Astrocyte of the cerebellum (primary cell): Measurements from ENCODE around the gene STX10.

Experiments used
- DNase-seq: peaks from one replicate; pipeline ENCODE4 v3.0.0-alpha.2; 2011; ENCODE audit warnings: low read depth
- H3K4me3 ChIP-seq: 2 replicates; pipeline ENCODE4 v1.5.1; 2011; ENCODE audit warnings: mild to moderate bottlenecking, low read depth, low read length, moderate library complexity
- in situ Hi-C: cut with HindIII; loops from 2 replicates; pipeline ENCODE4 v1.10.0; 2017; ENCODE audit warnings: low sequenced_read_pairs
- TF ChIP-seq, protein P1 (sequence below): IDR thresholded peaks from 2 replicates; pipeline ENCODE4 v1.5.1; 2012; ENCODE audit warnings: low read length, low read depth, moderate library complexity, mild to moderate bottlenecking; ENCODE audit errors: missing control alignments

Gene STX10

DNA sequence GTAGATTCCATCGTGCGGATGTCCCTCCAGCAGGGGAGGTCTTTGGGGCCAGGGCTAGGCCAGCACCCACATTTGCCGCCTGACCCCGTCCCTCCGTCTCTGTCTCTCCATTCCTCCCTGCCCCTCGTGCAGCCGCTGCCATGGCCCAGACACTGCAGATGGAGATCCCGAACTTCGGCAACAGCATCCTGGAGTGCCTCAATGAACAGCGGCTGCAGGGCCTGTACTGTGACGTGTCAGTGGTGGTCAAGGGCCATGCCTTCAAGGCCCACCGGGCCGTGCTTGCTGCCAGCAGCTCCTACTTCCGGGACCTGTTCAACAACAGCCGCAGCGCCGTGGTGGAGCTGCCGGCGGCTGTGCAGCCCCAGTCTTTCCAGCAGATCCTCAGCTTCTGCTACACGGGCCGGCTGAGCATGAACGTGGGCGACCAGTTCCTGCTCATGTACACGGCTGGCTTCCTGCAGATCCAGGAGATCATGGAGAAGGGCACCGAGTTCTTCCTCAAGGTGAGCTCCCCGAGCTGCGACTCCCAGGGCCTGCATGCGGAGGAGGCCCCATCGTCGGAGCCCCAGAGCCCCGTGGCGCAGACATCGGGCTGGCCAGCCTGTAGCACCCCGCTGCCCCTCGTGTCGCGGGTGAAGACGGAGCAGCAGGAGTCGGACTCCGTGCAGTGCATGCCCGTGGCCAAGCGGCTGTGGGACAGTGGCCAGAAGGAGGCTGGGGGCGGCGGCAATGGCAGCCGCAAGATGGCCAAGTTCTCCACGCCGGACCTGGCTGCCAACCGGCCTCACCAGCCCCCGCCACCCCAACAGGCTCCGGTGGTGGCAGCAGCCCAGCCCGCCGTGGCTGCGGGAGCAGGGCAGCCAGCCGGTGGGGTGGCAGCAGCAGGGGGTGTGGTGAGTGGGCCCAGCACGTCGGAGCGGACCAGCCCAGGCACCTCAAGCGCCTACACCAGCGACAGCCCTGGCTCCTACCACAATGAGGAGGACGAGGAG, 14.8 kb downstream of the STX10 start:
- no peak overlapping the region for H3K4me3 ChIP-seq
- TF ChIP-seq, protein P1, sequence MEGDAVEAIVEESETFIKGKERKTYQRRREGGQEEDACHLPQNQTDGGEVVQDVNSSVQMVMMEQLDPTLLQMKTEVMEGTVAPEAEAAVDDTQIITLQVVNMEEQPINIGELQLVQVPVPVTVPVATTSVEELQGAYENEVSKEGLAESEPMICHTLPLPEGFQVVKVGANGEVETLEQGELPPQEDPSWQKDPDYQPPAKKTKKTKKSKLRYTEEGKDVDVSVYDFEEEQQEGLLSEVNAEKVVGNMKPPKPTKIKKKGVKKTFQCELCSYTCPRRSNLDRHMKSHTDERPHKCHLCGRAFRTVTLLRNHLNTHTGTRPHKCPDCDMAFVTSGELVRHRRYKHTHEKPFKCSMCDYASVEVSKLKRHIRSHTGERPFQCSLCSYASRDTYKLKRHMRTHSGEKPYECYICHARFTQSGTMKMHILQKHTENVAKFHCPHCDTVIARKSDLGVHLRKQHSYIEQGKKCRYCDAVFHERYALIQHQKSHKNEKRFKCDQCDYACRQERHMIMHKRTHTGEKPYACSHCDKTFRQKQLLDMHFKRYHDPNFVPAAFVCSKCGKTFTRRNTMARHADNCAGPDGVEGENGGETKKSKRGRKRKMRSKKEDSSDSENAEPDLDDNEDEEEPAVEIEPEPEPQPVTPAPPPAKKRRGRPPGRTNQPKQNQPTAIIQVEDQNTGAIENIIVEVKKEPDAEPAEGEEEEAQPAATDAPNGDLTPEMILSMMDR = no peak
- no peak for DNase-seq
- in situ Hi-C loops = no loop called here

DNA sequence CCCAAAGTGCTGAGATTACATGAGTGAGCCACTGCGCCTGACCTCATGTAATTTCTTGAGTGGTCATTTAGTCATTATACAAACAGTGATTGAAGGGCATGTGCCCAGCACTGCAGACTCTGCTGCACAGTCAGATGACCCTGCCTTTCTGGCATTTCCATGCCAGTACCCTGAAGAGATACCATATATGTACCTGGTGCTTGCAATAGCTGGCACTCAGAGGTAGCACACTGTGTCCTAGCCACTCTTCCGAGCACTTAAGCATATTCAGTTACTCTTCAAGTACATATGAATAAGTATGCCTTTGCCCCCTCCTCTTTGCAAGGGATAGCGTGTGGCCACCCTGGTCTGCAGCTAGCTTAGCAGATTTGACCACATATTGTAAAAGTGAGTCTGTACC, 15.5 kb downstream of the STX10 start:
- DNase-seq = no peak
- no peak overlapping the region for H3K4me3 ChIP-seq
- TF ChIP-seq, protein P1 = no peak
- in situ Hi-C loops = no loop called here

DNA sequence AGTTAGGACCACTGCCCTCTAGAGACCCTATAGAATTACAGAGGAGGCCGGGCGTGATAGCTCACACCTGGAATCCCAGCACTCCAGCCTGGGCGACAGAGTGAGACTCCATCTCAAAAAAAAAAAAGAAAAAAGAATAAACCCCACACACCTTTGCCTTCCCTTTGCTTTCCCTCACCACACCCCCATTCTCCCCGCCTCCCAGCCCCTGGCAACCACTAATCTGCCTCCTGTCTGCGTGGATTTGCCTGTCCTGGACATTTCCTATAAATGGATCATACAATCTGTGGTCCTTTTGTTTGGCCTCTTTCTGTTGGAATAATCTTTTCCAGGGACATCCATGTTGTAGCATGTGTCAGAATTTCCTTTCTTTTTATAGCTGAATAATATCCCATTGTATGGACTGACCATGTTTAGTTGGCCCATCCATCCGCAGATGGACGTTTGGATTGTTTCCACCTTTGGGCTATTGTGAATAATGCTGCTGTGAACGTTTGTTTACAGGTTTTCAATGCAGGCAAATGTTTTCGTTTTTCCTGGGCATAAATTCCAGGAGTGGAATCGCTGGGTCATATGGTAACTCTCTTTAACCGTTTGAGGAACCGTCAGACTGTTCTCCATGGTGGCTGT, 16.8 kb downstream of the STX10 start:
- TF ChIP-seq, protein P1 = no peak
- no peak for DNase-seq
- H3K4me3 ChIP-seq = no peak overlapping the region
- in situ Hi-C loops = no loop called here

DNA sequence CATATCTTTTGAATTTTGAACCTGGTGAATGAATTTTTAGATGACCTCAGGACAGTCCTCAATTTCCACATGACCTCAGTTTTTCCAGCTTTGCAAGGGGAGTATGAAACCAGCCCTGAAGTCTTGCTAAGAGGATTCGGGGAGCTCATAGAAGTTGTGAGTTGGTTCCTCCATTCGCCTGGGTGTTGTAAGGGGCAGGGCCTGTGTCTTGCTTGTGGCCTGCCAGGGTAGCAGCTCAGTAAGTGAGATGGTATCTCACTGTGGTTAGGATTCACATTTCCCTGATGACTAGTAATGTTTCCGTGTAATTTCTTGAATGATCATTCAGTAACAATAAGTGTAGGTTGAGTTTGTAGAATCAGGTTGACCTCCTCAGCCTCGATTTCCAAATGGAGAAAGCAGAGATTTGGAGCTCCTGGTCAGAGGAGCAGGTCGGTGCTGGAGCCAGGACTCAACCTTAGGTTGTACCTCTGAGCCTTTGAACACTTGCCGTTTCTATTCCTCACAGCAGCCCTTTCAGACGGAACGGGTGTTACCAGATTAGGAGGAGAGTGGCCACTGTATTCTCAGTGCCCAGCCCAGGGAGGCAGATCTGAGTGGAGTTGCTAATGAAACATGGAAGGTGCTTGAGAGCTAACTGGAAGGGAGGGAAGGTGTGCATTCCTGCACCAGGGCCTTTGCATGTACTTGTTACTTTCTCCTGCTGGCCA, 17.5 kb downstream of the STX10 start:
- H3K4me3 ChIP-seq = no peak overlapping the region
- in situ Hi-C loops = no loop called here
- DNase-seq = no peak
- TF ChIP-seq, protein P1 = no peak

DNA sequence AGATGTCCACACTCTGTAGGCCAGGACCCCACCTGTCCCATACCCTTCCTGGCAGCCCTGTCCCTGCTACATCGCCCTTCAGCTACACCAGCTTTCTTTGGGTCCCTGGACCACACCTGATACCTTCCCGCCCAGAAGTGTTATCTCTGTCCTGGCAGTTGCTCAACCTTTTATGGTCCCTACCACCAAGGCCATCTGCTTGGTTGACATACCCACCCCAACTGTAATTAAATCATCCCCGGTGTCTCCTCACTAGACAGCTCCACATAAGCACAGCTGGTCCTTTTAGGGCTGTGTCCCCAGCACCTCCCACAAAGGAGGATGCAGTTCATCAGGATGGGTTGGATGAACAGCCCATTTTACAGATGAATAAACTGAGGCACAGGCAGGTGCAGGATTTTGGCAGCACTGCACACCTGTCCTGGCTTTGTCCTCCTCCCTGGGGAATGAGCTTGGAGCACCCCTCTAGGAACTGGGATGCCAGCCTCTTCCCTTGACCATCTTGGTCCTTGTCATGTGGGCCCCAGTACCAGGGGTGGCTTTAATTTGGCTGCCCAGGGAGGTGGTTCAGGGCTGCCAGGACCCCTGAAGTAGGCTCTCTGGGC, 19.2 kb downstream of the STX10 start:
- TF ChIP-seq, protein P1 = no peak
- in situ Hi-C loops = no loop called here
- no peak for DNase-seq
- no peak overlapping the region for H3K4me3 ChIP-seq

DNA sequence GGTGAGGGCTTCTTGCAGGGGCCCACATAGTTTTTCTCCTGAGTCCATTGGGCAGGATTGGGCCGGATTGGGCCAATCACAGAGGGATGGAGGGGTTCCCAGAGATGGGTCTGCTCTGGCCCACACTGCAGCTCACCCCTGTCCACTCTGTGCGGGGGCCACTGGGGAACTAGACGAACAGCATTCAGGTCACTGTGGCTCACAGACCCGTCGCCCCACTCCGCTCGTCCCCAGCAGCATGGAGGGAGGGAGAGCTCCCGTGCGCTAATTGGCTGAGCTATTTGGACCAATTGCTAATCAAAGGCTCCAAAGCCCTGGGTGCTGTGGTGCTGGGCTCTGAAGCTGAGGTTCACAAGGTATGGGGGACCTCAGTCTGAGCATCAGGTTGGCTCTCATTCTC, 20.8 kb downstream of the STX10 start:
- TF ChIP-seq, protein P1 = no peak
- no peak for DNase-seq
- in situ Hi-C loops = no loop called here
- H3K4me3 ChIP-seq = no peak overlapping the region
